OCI-LY1 (cell line): ENCODE data around the gene ATP11C.
"Not testable (repeated sequence)": the region's sequence is repeated elsewhere in the genome, so short reads cannot be mapped to it uniquely, and the experiment has no call there.

Experiments used
- H2AFZ ChIP-seq: fragments of 200-600 bp; sonication (generic), shearing (Covaris generic); 2 replicates; pipeline ENCODE4 v1.6.0; 2014; ENCODE audit warnings: antibody characterized with exemption, mild to moderate bottlenecking, low read length
- H3F3A ChIP-seq: fragments of 200-600 bp; sonication (generic), shearing (Covaris generic); 2 replicates; pipeline ENCODE4 v1.6.0; 2014; ENCODE audit warnings: mild to moderate bottlenecking, antibody characterized with exemption, low read length, moderate library complexity; ENCODE audit not compliant: insufficient read depth
- H3K27ac ChIP-seq: fragments of 200-600 bp; sonication (generic); 2 replicates; pipeline ENCODE4 v1.5.1; 2014; ENCODE audit warnings: low read length, mixed run types, mild to moderate bottlenecking, low read depth; ENCODE audit not compliant: poor library complexity, severe bottlenecking
- H3K27me3 ChIP-seq: fragments of 200-600 bp; sonication (generic); 2 replicates; pipeline ENCODE4 v1.6.0; 2014; ENCODE audit warnings: antibody characterized with exemption, mild to moderate bottlenecking, low read length, moderate library complexity; ENCODE audit not compliant: insufficient read depth
- H3K36me3 ChIP-seq: fragments of 200-600 bp; sonication (generic); 2 replicates; pipeline ENCODE4 v1.6.1; 2014; ENCODE audit warnings: mild to moderate bottlenecking, antibody characterized with exemption, low read length, moderate library complexity, mixed read lengths; ENCODE audit not compliant: insufficient read depth
- H3K4me1 ChIP-seq: fragments of 200-600 bp; sonication (generic); 2 replicates; pipeline ENCODE4 v1.5.1; 2014; ENCODE audit warnings: mild to moderate bottlenecking, low read length, moderate library complexity; ENCODE audit not compliant: insufficient read depth, severe bottlenecking
- H3K4me2 ChIP-seq: fragments of 200-600 bp; sonication (generic), shearing (Covaris generic); 2 replicates; pipeline ENCODE4 v1.6.1; 2014; ENCODE audit warnings: low read length
- H3K4me3 ChIP-seq: fragments of 200-600 bp; sonication (generic); 2 replicates; pipeline ENCODE4 v1.5.1; 2014; ENCODE audit warnings: low read length, low read depth, mild to moderate bottlenecking, mixed read lengths; ENCODE audit not compliant: poor library complexity, severe bottlenecking
- H3K79me2 ChIP-seq: fragments of 200-600 bp; shearing (Covaris generic); 2 replicates; pipeline ENCODE4 v1.6.1; 2016; ENCODE audit warnings: mixed run types, low read length, mixed read lengths; ENCODE audit not compliant: insufficient read depth
- H3K9ac ChIP-seq: fragments of 200-600 bp; sonication (generic), shearing (Covaris generic); 2 replicates; pipeline ENCODE4 v1.6.1; 2014; ENCODE audit warnings: mild to moderate bottlenecking, low read length, mixed read lengths
- H3K9me2 ChIP-seq: fragments of 200-600 bp; sonication (generic), shearing (Covaris generic); 2 replicates; pipeline ENCODE4 v1.6.1; 2014; ENCODE audit warnings: low read depth, mild to moderate bottlenecking, low read length, mixed read lengths
- H3K9me3 ChIP-seq: fragments of 200-600 bp; shearing (Covaris generic); 2 replicates; pipeline ENCODE4 v1.6.1; 2014; ENCODE audit warnings: low read length, mixed read lengths
- H4K20me1 ChIP-seq: fragments of 200-600 bp; sonication (generic), shearing (Covaris generic); 2 replicates; pipeline ENCODE4 v1.6.0; 2016; ENCODE audit warnings: mild to moderate bottlenecking, low read length; ENCODE audit not compliant: insufficient read depth
- EZH2 ChIP-seq: fragments of 200-600 bp; sonication (generic), shearing (Covaris generic); IDR thresholded peaks from 2 replicates; pipeline ENCODE4 v1.8.0; 2017; ENCODE audit warnings: borderline replicate concordance, mixed run types, mild to moderate bottlenecking, antibody characterized with exemption, low read length, moderate library complexity, mixed read lengths
- TF ChIP-seq, protein P1 (sequence below): fragments of 200-600 bp; sonication (generic), shearing (Covaris generic); IDR thresholded peaks from 2 replicates; pipeline ENCODE4 v1.5.1; 2017; ENCODE audit warnings: mild to moderate bottlenecking, antibody characterized with exemption, low read length, moderate library complexity, mixed read lengths

The ATP11C gene

DNA sequence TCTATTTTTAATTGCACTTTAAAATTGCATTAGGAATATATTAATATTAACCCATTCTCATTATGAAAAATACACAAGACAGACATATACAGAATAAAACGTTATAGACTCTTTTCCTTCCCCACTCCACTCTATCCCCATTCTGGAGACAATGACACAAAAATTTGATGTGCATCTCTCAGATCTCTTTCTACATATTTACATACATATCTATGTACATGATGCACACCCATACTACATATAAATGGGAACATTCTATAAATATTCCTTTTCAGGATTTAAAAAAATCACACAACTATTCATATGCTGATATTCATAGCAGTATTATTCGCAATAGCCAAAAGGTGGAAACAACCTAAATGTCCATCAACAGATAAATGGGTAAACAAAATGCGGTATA lies 34.9 kb upstream of the ATP11C start:
- H3K36me3 ChIP-seq: no peaks in the 10 kb centered on the region
- no peaks in the 10 kb centered on the region for H3K4me1 ChIP-seq
- H3K9ac ChIP-seq: no peak overlapping the region
- H4K20me1 ChIP-seq: no peaks in the 10 kb centered on the region
- H3K9me2 ChIP-seq: no peaks in the 10 kb centered on the region
- no peak overlapping the region for H2AFZ ChIP-seq
- no peak overlapping the region for H3K27ac ChIP-seq
- H3K79me2 ChIP-seq: no peaks in the 10 kb centered on the region
- TF ChIP-seq, protein P1, sequence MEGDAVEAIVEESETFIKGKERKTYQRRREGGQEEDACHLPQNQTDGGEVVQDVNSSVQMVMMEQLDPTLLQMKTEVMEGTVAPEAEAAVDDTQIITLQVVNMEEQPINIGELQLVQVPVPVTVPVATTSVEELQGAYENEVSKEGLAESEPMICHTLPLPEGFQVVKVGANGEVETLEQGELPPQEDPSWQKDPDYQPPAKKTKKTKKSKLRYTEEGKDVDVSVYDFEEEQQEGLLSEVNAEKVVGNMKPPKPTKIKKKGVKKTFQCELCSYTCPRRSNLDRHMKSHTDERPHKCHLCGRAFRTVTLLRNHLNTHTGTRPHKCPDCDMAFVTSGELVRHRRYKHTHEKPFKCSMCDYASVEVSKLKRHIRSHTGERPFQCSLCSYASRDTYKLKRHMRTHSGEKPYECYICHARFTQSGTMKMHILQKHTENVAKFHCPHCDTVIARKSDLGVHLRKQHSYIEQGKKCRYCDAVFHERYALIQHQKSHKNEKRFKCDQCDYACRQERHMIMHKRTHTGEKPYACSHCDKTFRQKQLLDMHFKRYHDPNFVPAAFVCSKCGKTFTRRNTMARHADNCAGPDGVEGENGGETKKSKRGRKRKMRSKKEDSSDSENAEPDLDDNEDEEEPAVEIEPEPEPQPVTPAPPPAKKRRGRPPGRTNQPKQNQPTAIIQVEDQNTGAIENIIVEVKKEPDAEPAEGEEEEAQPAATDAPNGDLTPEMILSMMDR: no peak
- no peak for TF ChIP-seq EZH2
- H3F3A ChIP-seq: no peaks in the 10 kb centered on the region
- H3K4me2 ChIP-seq: no peak overlapping the region
- H3K27me3 ChIP-seq: no peaks in the 10 kb centered on the region
- H3K4me3 ChIP-seq: no peak overlapping the region
- no peaks in the 10 kb centered on the region for H3K9me3 ChIP-seq

DNA sequence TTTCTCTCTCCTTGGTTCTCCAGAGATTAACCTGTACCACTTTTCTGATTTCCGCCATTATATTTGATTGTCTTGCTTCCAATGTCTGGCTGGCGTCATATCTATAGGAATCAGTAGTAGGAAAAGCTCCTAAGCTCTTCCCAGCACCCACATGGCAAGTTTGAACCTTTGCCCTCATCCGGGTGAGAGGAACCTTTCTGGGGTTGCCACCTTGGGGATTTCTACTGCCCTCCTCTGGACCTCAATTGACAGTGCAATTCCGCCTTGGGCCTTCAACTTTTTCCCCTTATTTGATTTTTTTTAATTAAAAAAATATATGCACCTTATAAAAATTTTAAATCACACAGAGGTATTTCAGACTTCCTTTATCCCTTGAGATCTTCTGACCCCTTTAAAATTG lies 34.4 kb upstream of the ATP11C start:
- H2AFZ ChIP-seq: no peak overlapping the region
- H3K79me2 ChIP-seq: no peaks in the 10 kb centered on the region
- no peak overlapping the region for H3K9ac ChIP-seq
- no peaks in the 10 kb centered on the region for H3K9me2 ChIP-seq
- no peaks in the 10 kb centered on the region for H3F3A ChIP-seq
- H3K9me3 ChIP-seq: no peaks in the 10 kb centered on the region
- H3K4me1 ChIP-seq: no peaks in the 10 kb centered on the region
- no peaks in the 10 kb centered on the region for H4K20me1 ChIP-seq
- no peak overlapping the region for H3K4me3 ChIP-seq
- no peak overlapping the region for H3K27ac ChIP-seq
- H3K36me3 ChIP-seq: no peaks in the 10 kb centered on the region
- no peaks in the 10 kb centered on the region for H3K27me3 ChIP-seq
- no peak overlapping the region for H3K4me2 ChIP-seq
- no peak for TF ChIP-seq EZH2
- TF ChIP-seq, protein P1: peak; percentile 23; the same call in 1 of the 2 replicates

DNA sequence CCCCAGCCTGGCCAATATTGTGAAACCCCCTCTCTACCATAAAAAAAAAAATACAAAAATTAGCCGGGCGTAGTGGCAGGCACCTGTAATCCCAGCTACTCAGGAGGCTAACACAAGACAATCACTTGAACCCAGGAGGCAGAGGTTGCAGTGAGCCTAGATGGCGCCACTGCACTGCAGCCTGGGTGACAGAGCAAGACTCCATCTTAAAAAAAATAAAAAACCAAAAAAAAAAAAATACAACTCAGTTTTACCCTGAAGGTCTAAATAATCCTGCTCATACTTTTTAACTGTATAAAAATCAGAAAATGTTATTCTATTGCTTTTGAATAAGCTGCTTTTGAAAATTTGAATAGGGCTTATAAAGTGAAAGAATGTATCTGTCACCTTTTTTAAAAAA lies 33.3 kb upstream of the ATP11C start:
- TF ChIP-seq, protein P1: peak; percentile 37
- H2AFZ ChIP-seq, H3K27me3 ChIP-seq, H3K9ac ChIP-seq, H3K9me2 ChIP-seq, H3K4me3 ChIP-seq, H3K4me2 ChIP-seq, H3K9me3 ChIP-seq, H3K36me3 ChIP-seq, H3K27ac ChIP-seq, H4K20me1 ChIP-seq, H3K79me2 ChIP-seq, H3K4me1 ChIP-seq, H3F3A ChIP-seq: not testable (repeated sequence)
